A673 (cell line): ENCODE data around the gene OR7C1.
"Not testable (repeated sequence)": the region's sequence is repeated elsewhere in the genome, so short reads cannot be mapped to it uniquely, and the experiment has no call there.

ENCODE experiments used
- CTCF ChIP-seq: fragments of 300-800, 200-600 bp; sonication (generic); conservative IDR thresholded peaks from 2 replicates; pipeline ENCODE4 v1.5.1; 2017; ENCODE audit warnings: low read depth, mild to moderate bottlenecking, antibody characterized with exemption, low read length, moderate library complexity, mixed read lengths
- EZH2 ChIP-seq: fragments of 200-600 bp; sonication (generic); IDR thresholded peaks from 2 replicates; pipeline ENCODE4 v1.6.1; 2017; ENCODE audit warnings: borderline replicate concordance, low read depth, mild to moderate bottlenecking, mixed read lengths, antibody characterized with exemption, low read length; ENCODE audit not compliant: poor library complexity, severe bottlenecking

- not testable (repeated sequence) for TF ChIP-seq CTCF, EZH2
Observed at GRCh38 chr19:14784730-14785101, 50.3 kb downstream of the OR7C1 start.
